ENCODE data around the gene BACE2. TPM values are rescaled to one million over a fixed set of nuclear protein-coding genes. Genes with fewer than 3 reads are reported as not detected.

The BACE2 gene
- total and polyA plus RNA-seq, 2 of the 4 experiments (the other 2 are of a cell fraction) = 17.0 to 35.5 TPM

DNA sequence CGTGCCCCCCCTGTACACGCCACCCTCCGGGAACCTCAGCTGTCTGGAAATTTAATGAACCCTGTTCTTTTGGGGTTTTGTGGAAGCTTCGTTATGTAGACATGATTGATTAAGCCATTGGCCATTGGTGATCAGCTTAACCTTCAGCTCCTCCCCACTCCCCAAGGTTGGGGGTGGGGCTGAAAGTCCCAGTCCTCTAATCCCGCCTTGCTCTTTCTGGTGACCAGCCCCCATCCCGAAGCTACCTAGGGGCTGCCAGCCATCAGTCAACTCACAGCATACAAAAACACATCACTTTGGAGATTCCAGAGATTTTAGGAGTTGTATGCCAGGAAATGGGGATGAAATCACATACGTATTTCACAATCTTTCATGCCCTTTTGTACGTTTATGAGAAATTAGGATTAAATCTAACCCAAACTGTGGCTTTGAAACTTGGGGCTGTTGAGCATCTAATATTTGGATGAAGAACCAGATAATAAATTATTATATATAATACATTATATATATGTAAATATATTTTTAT lies 52.3 kb downstream of the BACE2 start:
- ATAC-seq (ENCODE audit: low read depth) (no peak), DNase-seq (no peak)
- Histone ChIP-seq H4K20me1 (ENCODE audit: insufficient read depth, low read length) (no peaks in the 10 kb centered on the region), H3K4me3 (ENCODE audit: insufficient read depth, low read depth, low read length) (no peak overlapping the region), H4K91ac (ENCODE audit: insufficient read depth, low read depth, low read length) (no peak overlapping the region), H3K4me2 (ENCODE audit: low read depth, low read length) (no peak overlapping the region), H3K4me1 (ENCODE audit: control insufficient read depth, insufficient read depth, low read length) (peaks cover 9% of the 10 kb centered on the region), H2BK5ac (ENCODE audit: low read depth, low read length, poor library complexity, severe bottlenecking) (no peak overlapping the region), H2BK15ac (ENCODE audit: low read depth, low read length) (no peak overlapping the region), H3K23ac (ENCODE audit: low read depth, low read length) (no peak overlapping the region), H4K5ac (ENCODE audit: low read depth, low read length) (no peak overlapping the region), H3K56ac (ENCODE audit: extremely low read depth, insufficient read depth, low read length) (no peak overlapping the region), H3K9ac (ENCODE audit: low read depth, low read length) (no peak overlapping the region), H3K27me3 (ENCODE audit: control insufficient read depth, insufficient read depth, low read length) (no peaks in the 10 kb centered on the region), H3K14ac (replicated peaks; ENCODE audit: low read depth, low read length) (no peak overlapping the region), H3K9me1 (ENCODE audit: insufficient read depth, low read length) (peaks cover 2% of the 10 kb centered on the region; the same call in 1 of the 2 replicates), H2AK9ac (replicated peaks; ENCODE audit: low read depth, low read length, poor library complexity) (no peak overlapping the region), H4K8ac (ENCODE audit: low read depth in 2 of 2, low read length in 2 of 2) (no peak overlapping the region), H3K79me1 (ENCODE audit: low read depth in 1 of 2, low read length in 2 of 2) (no peaks in the 10 kb centered on the region), H2BK20ac (ENCODE audit: low read depth, low read length) (no peak overlapping the region), H2AFZ (replicated peaks; ENCODE audit: low read length, poor library complexity) (no peak overlapping the region), H3K36me3 (ENCODE audit: control insufficient read depth, insufficient read depth, low read length) (no peaks in the 10 kb centered on the region), H2AK5ac (ENCODE audit: low read depth, low read length) (no peak overlapping the region), H3K27ac (ENCODE audit: insufficient read depth, low read length) (no peak overlapping the region), H3K9me3 (ENCODE audit: control insufficient read depth, insufficient read depth, low read length) (no peaks in the 10 kb centered on the region), H3K18ac (ENCODE audit: low read depth, low read length) (no peak overlapping the region), H3K4ac (ENCODE audit: low read depth, low read length) (no peak overlapping the region), H2BK120ac (ENCODE audit: low read depth, low read length) (no peak overlapping the region)
- intact Hi-C loops (cut with micrococcal nuclease) = no loop called here
- WGBS, 2 experiments (ENCODE audit: extremely low coverage in 2 of 2, insufficient read length in 1 of 2) = no CpG with 5 or more reads among the region's 8 CpGs
- ChIA-PET POLR2A (ENCODE audit: unreplicated experiment) (no interaction called here), CTCF (no interaction called here)
- dilution Hi-C loops (cut with HindIII; ENCODE audit: low sequenced_read_pairs, unreplicated experiment) = no loop called here
- TF ChIP-seq POLR2A (IDR thresholded peaks at IDR 0.05; ENCODE audit: low read depth, low read length) (no peak), SMC3 (IDR thresholded peaks at IDR 0.05; ENCODE audit: low read depth, low read length) (no peak), CEBPB (IDR thresholded peaks at IDR 0.05; ENCODE audit: low read depth, low read length) (peak; percentile 54), BHLHE40 (IDR thresholded peaks at IDR 0.05; ENCODE audit: low read depth, low read length) (no peak), CTCF (conservative IDR thresholded peaks at IDR 0.05; ENCODE audit: low read depth, low read length) (no peak), MAFK (IDR thresholded peaks at IDR 0.05; ENCODE audit: low read depth, low read length) (no peak), RFX5 (IDR thresholded peaks at IDR 0.05; ENCODE audit: low read depth, low read length) (no peak), CHD1 (IDR thresholded peaks at IDR 0.05; ENCODE audit: low read depth, low read length) (no peak)
- in situ Hi-C loops (cut with MboI; ENCODE audit: low sequenced_read_pairs) = no loop called here
- no TSS peak for BruUV-seq (replicated peaks)

Measured in IMR-90 (cell line).